GM19193 (cell line): ENCODE measurements around the gene TATDN2.

Source experiments
- POLR2A ChIP-seq: IDR thresholded peaks from 4 replicates; pipeline ENCODE4 v1.6.1; 2011; ENCODE audit not compliant: insufficient read depth, insufficient read length; ENCODE audit errors: extremely low read depth

The TATDN2 gene

GRCh38 chr3:10248184-10248983 lies at the start of gene TATDN2:
TATDN2 (plus strand) TSS chr3:10248459; CDS start chr3:10249201, 742 bp downstream.
- peak; percentile 91 for TF ChIP-seq POLR2A

- peak; percentile 28 for TF ChIP-seq POLR2A
These were observed 49.3 kb upstream of the TATDN2 start for GRCh38 chr3:10198761-10199649.

DNA sequence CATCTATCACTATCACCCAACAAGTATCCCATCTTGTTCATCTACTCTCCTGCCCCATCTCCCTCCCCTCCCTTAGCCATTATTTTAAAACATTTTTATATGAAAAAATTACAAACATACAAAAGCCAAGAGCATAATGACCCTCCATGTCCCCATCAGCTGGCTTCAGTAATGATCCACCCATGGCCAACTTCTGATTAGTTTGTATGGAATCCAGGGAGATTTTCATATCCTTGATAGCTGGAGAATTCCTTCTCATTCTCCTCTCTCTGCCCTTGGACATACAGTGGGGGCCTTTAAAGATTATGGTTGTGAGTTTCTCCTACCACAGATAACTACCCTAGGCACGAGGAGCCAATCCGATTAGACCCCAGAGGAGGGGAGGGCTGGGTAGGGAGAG lies 43.3 kb upstream of the TATDN2 start:
- TF ChIP-seq POLR2A = no peak

- no peak for TF ChIP-seq POLR2A
These were observed 42.7 kb upstream of the TATDN2 start for GRCh38 chr3:10205451-10206165.

DNA sequence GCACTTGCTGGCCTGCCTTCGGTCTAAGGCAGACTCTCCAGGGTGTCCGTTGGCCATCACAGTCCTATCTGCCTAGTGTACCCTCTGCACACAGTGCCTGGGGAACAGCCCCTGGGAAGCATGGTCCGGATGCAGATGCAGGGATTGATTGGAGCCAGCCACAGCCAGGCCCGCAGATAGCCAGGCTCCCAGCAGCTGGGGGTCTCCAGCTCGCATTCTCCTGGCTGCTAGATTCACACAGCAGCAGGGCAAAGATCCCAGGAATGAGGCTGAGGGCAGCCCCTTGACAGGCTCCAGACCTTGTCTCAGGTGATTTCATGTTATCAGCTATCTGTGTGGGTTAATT lies 42.1 kb upstream of the TATDN2 start:
- TF ChIP-seq POLR2A = no peak

DNA sequence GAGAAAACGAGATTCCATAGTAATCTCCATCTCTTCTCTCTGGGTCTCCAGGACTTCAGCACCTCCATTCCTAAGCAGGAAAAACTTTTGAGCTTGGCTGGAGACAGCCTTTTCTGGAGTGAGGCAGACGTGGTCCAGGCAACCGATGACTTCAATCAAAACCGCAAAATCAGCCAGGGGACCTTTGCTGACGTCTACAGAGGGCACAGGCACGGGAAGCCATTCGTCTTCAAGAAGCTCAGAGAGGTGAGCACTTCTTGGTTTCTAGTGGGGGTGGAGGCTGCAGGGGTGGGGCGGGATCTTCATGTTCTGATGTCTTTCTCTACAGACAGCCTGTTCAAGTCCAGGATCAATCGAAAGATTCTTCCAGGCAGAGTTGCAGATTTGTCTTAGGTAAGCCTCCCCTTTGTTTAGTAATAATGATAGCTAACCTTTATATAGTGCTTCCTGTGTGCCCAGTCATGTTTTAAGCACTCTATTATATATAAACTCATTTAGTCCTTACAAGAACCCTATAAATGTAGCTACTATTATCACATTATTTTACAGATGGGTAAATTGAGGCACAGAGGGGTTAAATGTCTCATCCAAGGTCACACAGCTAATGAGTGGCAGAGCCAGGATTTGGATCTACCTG lies 35.0 kb upstream of the TATDN2 start:
- no peak for TF ChIP-seq POLR2A

GRCh38 chr3:10215578-10216368 lies 32.5 kb upstream of the TATDN2 start:
- TF ChIP-seq POLR2A = no peak

GRCh38 chr3:10217359-10217758 lies 30.9 kb upstream of the TATDN2 start:
- no peak for TF ChIP-seq POLR2A

- no peak for TF ChIP-seq POLR2A
These were observed 28.5 kb upstream of the TATDN2 start for GRCh38 chr3:10219737-10220136.

DNA sequence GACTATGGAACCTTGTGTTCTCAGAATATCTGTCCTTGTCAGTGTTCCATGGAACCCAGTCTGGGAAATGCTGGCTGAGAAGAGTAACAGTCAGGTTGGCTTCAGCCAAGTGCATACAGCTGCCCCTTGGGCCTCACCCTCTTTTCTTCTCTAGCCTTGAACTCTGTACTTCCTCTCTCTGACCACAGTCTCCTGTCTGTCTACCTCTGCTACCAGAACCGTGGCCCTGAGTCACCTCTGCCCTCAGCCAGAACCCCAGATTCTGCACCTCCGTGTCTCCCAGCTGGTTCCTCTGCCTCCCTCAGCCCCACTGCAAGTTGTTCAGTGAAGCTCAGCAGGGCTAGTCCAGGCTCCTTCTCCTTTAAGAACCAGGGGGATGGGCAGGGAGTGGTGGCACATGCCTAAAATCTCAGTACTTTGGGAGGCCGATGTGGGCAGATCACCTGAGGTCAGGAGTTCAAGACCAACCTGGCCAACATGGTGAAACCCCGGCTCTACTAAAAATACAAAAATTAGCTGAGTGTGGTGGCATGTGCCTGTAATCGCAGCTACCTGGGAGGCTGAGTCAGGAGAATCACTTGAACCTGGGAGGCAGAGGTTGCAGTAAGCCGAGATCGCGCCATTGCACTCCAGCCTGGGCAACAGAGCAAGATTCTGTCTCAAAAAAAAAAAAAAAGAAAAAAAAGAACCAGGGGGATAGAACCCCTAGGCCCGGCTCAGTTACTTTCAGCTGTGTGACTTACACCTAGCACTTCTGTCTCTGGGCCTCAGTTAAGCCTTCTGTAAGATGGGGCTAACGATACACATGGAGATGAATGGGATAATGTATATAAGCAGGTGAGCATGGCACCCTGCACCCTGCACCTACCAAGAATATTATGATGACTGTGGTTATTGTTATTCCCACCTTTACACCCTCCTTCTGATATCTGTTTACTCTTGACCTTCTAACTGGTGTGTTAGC lies 24.3 kb upstream of the TATDN2 start:
- no peak for TF ChIP-seq POLR2A

- TF ChIP-seq POLR2A = no peak
These were observed 23.2 kb upstream of the TATDN2 start for GRCh38 chr3:10224794-10225665.

GRCh38 chr3:10226293-10226692 lies 22.0 kb upstream of the TATDN2 start:
- no peak for TF ChIP-seq POLR2A
